H9 (cell line): ENCODE measurements around the gene COL4A1. TPM values are rescaled to one million over a fixed set of nuclear protein-coding genes. Genes with fewer than 3 reads are reported as not detected.
A peak's percentile ranks its signal among the peaks of the same experiment; 100 is the strongest.
"Not testable (repeated sequence)": the region's sequence is repeated elsewhere in the genome, so short reads cannot be mapped to it uniquely, and the experiment has no call there.

Experiments
- DNase-seq: peaks from one replicate; pipeline ENCODE4 v3.0.0-alpha.2; 2017
- H2AFZ ChIP-seq: one replicate; pipeline ENCODE4 v1.6.1; 2013; ENCODE audit warnings: mild to moderate bottlenecking, low read length, control low read depth, moderate library complexity
- H2AK5ac ChIP-seq: 2 replicates; pipeline ENCODE4 v1.6.1; 2013; ENCODE audit warnings: low read length, control low read depth, mixed read lengths; ENCODE audit not compliant: insufficient read length
- H2BK120ac ChIP-seq: one replicate; pipeline ENCODE4 v1.6.1; 2013; ENCODE audit warnings: low read depth, mild to moderate bottlenecking, low read length, control low read depth, inconsistent platforms; ENCODE audit not compliant: poor library complexity, severe bottlenecking
- H2BK12ac ChIP-seq: 2 replicates; pipeline ENCODE4 v1.6.1; 2013; ENCODE audit warnings: low read length, control low read depth, mixed read lengths, low read depth; ENCODE audit not compliant: insufficient read length
- H2BK15ac ChIP-seq: 2 replicates; pipeline ENCODE4 v1.6.1; 2013; ENCODE audit warnings: low read depth, low read length, control low read depth
- H2BK20ac ChIP-seq: one replicate; pipeline ENCODE4 v1.6.1; 2013; ENCODE audit warnings: low read depth, mild to moderate bottlenecking, low read length, control low read depth, inconsistent platforms; ENCODE audit not compliant: poor library complexity, severe bottlenecking
- H2BK5ac ChIP-seq: 2 replicates; pipeline ENCODE4 v1.6.1; 2013; ENCODE audit warnings: low read length, control low read depth, mixed read lengths; ENCODE audit not compliant: insufficient read length
- H3K14ac ChIP-seq: 2 replicates; pipeline ENCODE4 v1.6.1; 2013; ENCODE audit warnings: low read length, control low read depth; ENCODE audit not compliant: insufficient read depth
- H3K18ac ChIP-seq: 2 replicates; pipeline ENCODE4 v1.6.1; 2013; ENCODE audit warnings: low read depth, mild to moderate bottlenecking, mixed read lengths, low read length, control low read depth; ENCODE audit not compliant: insufficient read length
- H3K23ac ChIP-seq: 2 replicates; pipeline ENCODE4 v1.6.1; 2013; ENCODE audit warnings: low read length, control low read depth, mixed read lengths, low read depth; ENCODE audit not compliant: insufficient read length
- H3K23me2 ChIP-seq: 2 replicates; pipeline ENCODE4 v1.6.1; 2013; ENCODE audit warnings: low read depth, mild to moderate bottlenecking, mixed read lengths, low read length, control low read depth; ENCODE audit not compliant: insufficient read length, poor library complexity, severe bottlenecking
- H3K27ac ChIP-seq: 2 replicates; pipeline ENCODE4 v1.5.1; 2013; ENCODE audit warnings: low read length, control low read depth, mixed read lengths, low read depth; ENCODE audit not compliant: insufficient read length
- H3K27me3 ChIP-seq: 2 replicates; pipeline ENCODE4 v1.6.1; 2013; ENCODE audit warnings: low read length, control low read depth, inconsistent platforms; ENCODE audit not compliant: insufficient read depth
- H3K4ac ChIP-seq: 2 replicates; pipeline ENCODE4 v1.6.1; 2013; ENCODE audit warnings: low read depth, mild to moderate bottlenecking, control low read depth, inconsistent platforms, low read length, moderate library complexity
- H3K4me1 ChIP-seq: 2 replicates; pipeline ENCODE4 v1.6.1; 2013; ENCODE audit warnings: low read length, control low read depth, inconsistent platforms; ENCODE audit not compliant: insufficient read depth
- H3K4me2 ChIP-seq: 2 replicates; pipeline ENCODE4 v1.6.1; 2013; ENCODE audit warnings: low read length, control low read depth, mixed read lengths; ENCODE audit not compliant: insufficient read length, insufficient read depth
- H3K56ac ChIP-seq: 2 replicates; pipeline ENCODE4 v1.6.1; 2013; ENCODE audit warnings: low read depth, mild to moderate bottlenecking, mixed read lengths, low read length, control low read depth; ENCODE audit not compliant: insufficient read length
- H3K79me1 ChIP-seq: 2 replicates; pipeline ENCODE4 v1.6.1; 2013; ENCODE audit warnings: low read depth, mild to moderate bottlenecking, moderate library complexity, low read length, control low read depth, inconsistent platforms; ENCODE audit not compliant: insufficient read depth, poor library complexity, severe bottlenecking
- H3K79me2 ChIP-seq: 2 replicates; pipeline ENCODE4 v1.6.1; 2013; ENCODE audit warnings: low read length, control low read depth, inconsistent platforms; ENCODE audit not compliant: insufficient read depth
- H3K9ac ChIP-seq: 2 replicates; pipeline ENCODE4 v1.6.1; 2013; ENCODE audit warnings: low read length, control low read depth, mixed read lengths; ENCODE audit not compliant: insufficient read length; ENCODE audit errors: extremely low read depth
- H3K9me3 ChIP-seq: one replicate; pipeline ENCODE4 v1.6.1; 2013; ENCODE audit warnings: low read depth, low read length, inconsistent platforms; ENCODE audit not compliant: control insufficient read depth
- H3T11ph ChIP-seq: one replicate; pipeline ENCODE4 v1.6.1; 2013; ENCODE audit warnings: mild to moderate bottlenecking, low read length, control low read depth, inconsistent platforms
- H4K20me1 ChIP-seq: one replicate; pipeline ENCODE4 v1.6.1; 2013; ENCODE audit not compliant: control insufficient read depth, insufficient read length, insufficient read depth
- H4K5ac ChIP-seq: 2 replicates; pipeline ENCODE4 v1.6.1; 2013; ENCODE audit warnings: low read depth, mild to moderate bottlenecking, mixed read lengths, low read length, control low read depth; ENCODE audit not compliant: insufficient read length
- H4K8ac ChIP-seq: replicated peaks from 2 replicates; pipeline ENCODE4 v1.6.1; 2013; ENCODE audit warnings: low read length, control low read depth, mixed read lengths, low read depth; ENCODE audit not compliant: insufficient read length
- H4K91ac ChIP-seq: 2 replicates; pipeline ENCODE4 v1.6.1; 2013; ENCODE audit warnings: low read depth, mild to moderate bottlenecking, moderate library complexity, mixed read lengths, low read length, control low read depth; ENCODE audit not compliant: insufficient read length
- H3K27ac Mint-ChIP-seq, 3 experiments: 2 replicates in 2 of 3; 3 replicates in 1 of 3; pipeline ENCODE4 v1.8.0; 2020 to 2021; ENCODE audit warnings: mixed read lengths in 3 of 3, mild to moderate bottlenecking in 1 of 3, moderate library complexity in 1 of 3
- H3K27me3 Mint-ChIP-seq: 2 replicates; pipeline ENCODE4 v1.8.0; 2021; ENCODE audit warnings: low read depth, mild to moderate bottlenecking, moderate library complexity, mixed read lengths
- H3K36me3 Mint-ChIP-seq, 3 experiments: 2 replicates in 2 of 3; 3 replicates in 1 of 3; pipeline ENCODE4 v1.8.0; 2020 to 2021; ENCODE audit warnings: low read depth in 3 of 3, mixed read lengths in 3 of 3; ENCODE audit not compliant: insufficient read depth in 1 of 3
- H3K4me1 Mint-ChIP-seq, 2 experiments: 2 replicates each; pipeline ENCODE4 v1.8.0; 2020; ENCODE audit warnings: mixed read lengths in 2 of 2
- H3K4me3 Mint-ChIP-seq, 2 experiments: 2 replicates in 1 of 2; 3 replicates in 1 of 2; pipeline ENCODE4 v1.8.0; 2020 to 2021; ENCODE audit warnings: mild to moderate bottlenecking in 2 of 2, mixed read lengths in 2 of 2, moderate library complexity in 1 of 2
- H3K9me3 Mint-ChIP-seq, 2 experiments: 2 replicates in 1 of 2; 3 replicates in 1 of 2; pipeline ENCODE4 v1.8.0; 2020; ENCODE audit warnings: mild to moderate bottlenecking in 2 of 2, mixed read lengths in 2 of 2, moderate library complexity in 1 of 2
- CTCF ChIP-seq: fragments of 200-600 bp; sonication (generic); conservative IDR thresholded peaks from 3 replicates; pipeline ENCODE4 v1.8.0; 2021; ENCODE audit warnings: antibody characterized with exemption, mild to moderate bottlenecking
- WGBS: extraction: QIAGEN DNeasy Blood & Tissue Kit; methylation state at CpG from one replicate; pipeline ENCODE4 v1.1.7; 2013; ENCODE audit warnings: missing lambda C conversion rate, low lambda C conversion rate, mixed read lengths; ENCODE audit not compliant: insufficient read length; ENCODE audit errors: extremely low coverage; 5-methylcytosine and 5-hydroxymethylcytosine counted together
- total RNA-seq: library from RNA; stranded (reverse); gene quantifications from 2 replicates; pipeline ENCODE4 v1.2.1, GENCODE V29; 2021

The COL4A1 gene
- total RNA-seq, 1 experiment from 2014 or later = 73.1 TPM

GRCh38 chr13:110112379-110112778, 194.6 kb downstream of the COL4A1 start:
- H2AK5ac ChIP-seq, H3K4me2 ChIP-seq, H3K4me3 Mint-ChIP-seq, H2BK5ac ChIP-seq, H3K27ac ChIP-seq, H3K79me1 ChIP-seq, H4K20me1 ChIP-seq, H2AFZ ChIP-seq, H4K5ac ChIP-seq, H3K56ac ChIP-seq, H3K18ac ChIP-seq, H3K79me2 ChIP-seq, H3K27me3 ChIP-seq, H3K9me3 ChIP-seq, H3K9me3 Mint-ChIP-seq, DNase-seq, H3K14ac ChIP-seq, H3T11ph ChIP-seq, H2BK12ac ChIP-seq, H3K27ac Mint-ChIP-seq, H2BK20ac ChIP-seq, H3K4ac ChIP-seq, H3K4me1 ChIP-seq, H3K9ac ChIP-seq, H2BK15ac ChIP-seq, H4K91ac ChIP-seq, H3K36me3 Mint-ChIP-seq, H3K23ac ChIP-seq, H4K8ac ChIP-seq, H3K23me2 ChIP-seq, H2BK120ac ChIP-seq: not testable (repeated sequence)
- Mint-ChIP-seq H3K27me3 (peaks cover 23% of the 10 kb centered on the region), H3K4me1 (peaks cover 32 to 36% of the 10 kb centered on the region in 2 experiments)
- no CpG with 5 or more reads among the region's 6 CpGs for WGBS
- TF ChIP-seq CTCF = peak; percentile 75
